Right cardiac atrium (tissue), 5 donors: ENCODE results near the gene NCL. TPM values are rescaled to one million over a fixed set of nuclear protein-coding genes. Genes with fewer than 3 reads are reported as not detected.

ENCODE experiments used
- ATAC-seq, 2 donors: fragments of 200-7000 bp; cut with Tn5 transposase; one replicate each; pipeline versions ENCODE4 v1.8.0 to v1.9.1; 2020; ENCODE audit warnings: moderate library complexity in 2 of 2, mild to moderate bottlenecking in 1 of 2
- DNase-seq, 3 donors: peaks; one replicate each; pipeline ENCODE4 v3.0.0-alpha.2; 2020
- H3K27ac ChIP-seq: one replicate; pipeline ENCODE4 v1.5.1; 2013; ENCODE audit warnings: mild to moderate bottlenecking, low read length, control low read depth, moderate library complexity
- H3K27me3 ChIP-seq: one replicate; pipeline ENCODE4 v1.6.1; 2013; ENCODE audit not compliant: control insufficient read depth, insufficient read depth
- H3K4me1 ChIP-seq: one replicate; pipeline ENCODE4 v1.6.1; 2013; ENCODE audit warnings: low read length; ENCODE audit not compliant: control insufficient read depth, insufficient read depth
- H3K4me3 ChIP-seq: one replicate; pipeline ENCODE4 v1.5.1; 2013; ENCODE audit warnings: low read length, control low read depth
- H3K9me3 ChIP-seq: one replicate; pipeline ENCODE4 v1.6.1; 2013; ENCODE audit warnings: low read length; ENCODE audit not compliant: control insufficient read depth
- WGBS: extraction: QIAGEN DNeasy Blood & Tissue Kit; methylation state at CpG from one replicate; pipeline ENCODE4 v1.1.7; 2013; 5-methylcytosine and 5-hydroxymethylcytosine counted together
- intact Hi-C, 4 donors: fragments of 100-400 bp; cut with DNase I; formaldehyde crosslinking; loops; one replicate each; pipeline versions ENCODE4 v1.11.0 to v1.14.0; 2022 to 2023
- long read RNA-seq, 4 donors: library from polyadenylated mRNA; unstranded; transcript quantifications; one replicate each; pipeline ENCODE4 v2.0.0, GENCODE V29; 2020 to 2021
- polyA plus RNA-seq: library from polyadenylated mRNA; stranded (reverse); fragments of 200-250 nt; gene quantifications from one replicate; pipeline ENCODE4 v1.2.3, GENCODE V29; 2013
- total RNA-seq, 4 donors: library from RNA; stranded (reverse); fragmentation: NEBNext Ultra II Directional; extraction: Animal tissue kit (Norgen Biotek cat#: 25700); gene quantifications; one replicate each; pipeline ENCODE4 v1.2.1, GENCODE V29; 2021
- donor health status: healthy with polysubstance abuse.
- donor health status: DM: no; HTN: yes; CAD: no.
- donor health status: DM: no; HTN: no; CAD: no.
- donor health status: DM: no; HTN: yes; CAD: no; lungs with severe emphysema.
- donor health status: DM: yes; HTN: yes; CAD: no.

Gene NCL
- 100 to 1,000 TPM; 251 to 327 (median 267) TPM for total RNA-seq
- 122 TPM for polyA plus RNA-seq
- long read RNA-seq, donor 1, full-length matches to known transcripts = 352 of 397 reads
- long read RNA-seq, donor 1, partial matches to known transcripts = 37 of 397 reads
- long read RNA-seq, donor 1, other reads (novel, unspliced or antisense) = 8 of 397 reads
- long read RNA-seq, donor 2, full-length matches to known transcripts = 129 of 146 reads
- long read RNA-seq, donor 2, partial matches to known transcripts = 11 of 146 reads
- long read RNA-seq, donor 2, other reads (novel, unspliced or antisense) = 6 of 146 reads
- long read RNA-seq, donor 3, full-length matches to known transcripts = 588 of 705 reads
- long read RNA-seq, donor 3, partial matches to known transcripts = 77 of 705 reads
- long read RNA-seq, donor 3, other reads (novel, unspliced or antisense) = 40 of 705 reads
- long read RNA-seq, donor 4, full-length matches to known transcripts = 169 of 184 reads
- long read RNA-seq, donor 4, partial matches to known transcripts = 10 of 184 reads
- long read RNA-seq, donor 4, other reads (novel, unspliced or antisense) = 5 of 184 reads

GRCh38 chr2:231463698-231464575 is at the start of gene NCL:
Gene NCL (minus strand): TSS chr2:231464484. CDS start chr2:231464353, 131 bp downstream.
- intact Hi-C loops = no loop called here
- Histone ChIP-seq H3K9me3 (no peaks in the 10 kb centered on the region), H3K27ac (peak within 1 kb of the TSS; percentile 94), H3K4me1 (peaks cover 2% of the 10 kb centered on the region), H3K27me3 (no peaks in the 10 kb centered on the region), H3K4me3 (peak within 1 kb of the TSS; percentile 64)
- under 1% methylated on average over 102 of the region's 102 CpGs for WGBS
- DNase-seq = peak; percentile 87 to 99 (median 93)
- peak; percentile 79 to 80 for ATAC-seq

GRCh38 chr2:231513746-231514224 is 49.5 kb upstream of the NCL start:
- no peak for DNase-seq
- WGBS = 18% methylated on average over 7 of the region's 7 CpGs

GRCh38 chr2:231512222-231512621 is 47.9 kb upstream of the NCL start:
- peak overlapping the region; percentile 12 for H3K27ac ChIP-seq
- no peak for ATAC-seq
- H3K4me3 ChIP-seq = no peak overlapping the region
- no peaks in the 10 kb centered on the region for H3K9me3 ChIP-seq
- WGBS = 64% methylated on average over 5 of the region's 5 CpGs
- H3K27me3 ChIP-seq = no peaks in the 10 kb centered on the region
- no peaks in the 10 kb centered on the region for H3K4me1 ChIP-seq
- DNase-seq = no peak
- intact Hi-C loops = no loop called here

More at GRCh38 chr2:231513746-231514224, 49.5 kb upstream of the NCL start:
- H3K27ac ChIP-seq = peak overlapping the region; percentile 82
- no peak for ATAC-seq
- no peaks in the 10 kb centered on the region for H3K27me3 ChIP-seq
- intact Hi-C loops = no loop called here
- no peaks in the 10 kb centered on the region for H3K4me1 ChIP-seq
- peak overlapping the region; percentile 45 for H3K4me3 ChIP-seq
- no peaks in the 10 kb centered on the region for H3K9me3 ChIP-seq

GRCh38 chr2:231503766-231504165 is 39.5 kb upstream of the NCL start:
- Histone ChIP-seq H3K27me3 (no peaks in the 10 kb centered on the region), H3K27ac (no peak overlapping the region), H3K9me3 (no peaks in the 10 kb centered on the region), H3K4me3 (no peak overlapping the region), H3K4me1 (no peaks in the 10 kb centered on the region)
- WGBS = 92% methylated on average over 3 of the region's 3 CpGs
- no peak for ATAC-seq
- no peak for DNase-seq
- intact Hi-C loops = no loop called here

- Histone ChIP-seq H3K9me3 (no peaks in the 10 kb centered on the region), H3K4me1 (no peaks in the 10 kb centered on the region), H3K27ac (no peak overlapping the region), H3K27me3 (no peaks in the 10 kb centered on the region), H3K4me3 (no peak overlapping the region)
- DNase-seq (no peak), ATAC-seq (no peak)
- intact Hi-C loops = no loop called here
Measured at GRCh38 chr2:231502596-231502995, 38.3 kb upstream of the NCL start.

GRCh38 chr2:231497651-231498050 is 33.4 kb upstream of the NCL start:
- ATAC-seq = no peak
- 87% methylated on average over 1 of the region's 1 CpG for WGBS
- Histone ChIP-seq H3K4me3 (no peak overlapping the region), H3K27me3 (no peaks in the 10 kb centered on the region), H3K4me1 (no peaks in the 10 kb centered on the region), H3K9me3 (no peaks in the 10 kb centered on the region), H3K27ac (no peak overlapping the region)
- intact Hi-C loops = no loop called here
- DNase-seq = no peak

GRCh38 chr2:231494669-231495068 is 30.4 kb upstream of the NCL start:
- WGBS = 65% methylated on average over 3 of the region's 3 CpGs
- ATAC-seq = no peak
- no peak overlapping the region for H3K27ac ChIP-seq
- DNase-seq = no peak
- no peak overlapping the region for H3K4me3 ChIP-seq
- H3K9me3 ChIP-seq = no peaks in the 10 kb centered on the region
- no peaks in the 10 kb centered on the region for H3K4me1 ChIP-seq
- H3K27me3 ChIP-seq = no peaks in the 10 kb centered on the region
- intact Hi-C loops = no loop called here

GRCh38 chr2:231490801-231491200 is 26.5 kb upstream of the NCL start:
- H3K27ac ChIP-seq = no peak overlapping the region
- ATAC-seq (no peak), DNase-seq (no peak)
- H3K4me3 ChIP-seq = no peak overlapping the region
- H3K9me3 ChIP-seq = no peaks in the 10 kb centered on the region
- 91% methylated on average over 7 of the region's 7 CpGs for WGBS
- H3K4me1 ChIP-seq = no peaks in the 10 kb centered on the region
- no peaks in the 10 kb centered on the region for H3K27me3 ChIP-seq
- intact Hi-C loops = no loop called here

GRCh38 chr2:231489990-231490389 is 25.7 kb upstream of the NCL start:
- intact Hi-C loops = loop anchor here in 1 of 4 donors (10.0 kb wide), 1 partner anchor 65 kb away; no protein-coding TSS in a partner anchor
- no peaks in the 10 kb centered on the region for H3K4me1 ChIP-seq
- H3K9me3 ChIP-seq = no peaks in the 10 kb centered on the region
- no peak for ATAC-seq
- H3K27me3 ChIP-seq = no peaks in the 10 kb centered on the region
- no peak overlapping the region for H3K27ac ChIP-seq
- 82% methylated on average over 14 of the region's 14 CpGs for WGBS
- DNase-seq = peak in 2 of 3 donors; percentile 59 to 81
- no peak overlapping the region for H3K4me3 ChIP-seq

- Histone ChIP-seq H3K27ac (no peak overlapping the region), H3K4me1 (no peaks in the 10 kb centered on the region), H3K27me3 (no peaks in the 10 kb centered on the region), H3K4me3 (no peak overlapping the region), H3K9me3 (no peaks in the 10 kb centered on the region)
- no peak for DNase-seq
- intact Hi-C loops = loop anchor here in 1 of 4 donors (10.0 kb wide), 1 partner anchor 66 kb away; no protein-coding TSS in a partner anchor
- no peak for ATAC-seq
- WGBS = 77% methylated on average over 5 of the region's 5 CpGs
Measured at GRCh38 chr2:231488331-231488730, 24.0 kb upstream of the NCL start.
